ENCODE measurements around the gene KCNQ2.
A peak's percentile ranks its signal among the peaks of the same experiment; 100 is the strongest.

The KCNQ2 gene

DNA sequence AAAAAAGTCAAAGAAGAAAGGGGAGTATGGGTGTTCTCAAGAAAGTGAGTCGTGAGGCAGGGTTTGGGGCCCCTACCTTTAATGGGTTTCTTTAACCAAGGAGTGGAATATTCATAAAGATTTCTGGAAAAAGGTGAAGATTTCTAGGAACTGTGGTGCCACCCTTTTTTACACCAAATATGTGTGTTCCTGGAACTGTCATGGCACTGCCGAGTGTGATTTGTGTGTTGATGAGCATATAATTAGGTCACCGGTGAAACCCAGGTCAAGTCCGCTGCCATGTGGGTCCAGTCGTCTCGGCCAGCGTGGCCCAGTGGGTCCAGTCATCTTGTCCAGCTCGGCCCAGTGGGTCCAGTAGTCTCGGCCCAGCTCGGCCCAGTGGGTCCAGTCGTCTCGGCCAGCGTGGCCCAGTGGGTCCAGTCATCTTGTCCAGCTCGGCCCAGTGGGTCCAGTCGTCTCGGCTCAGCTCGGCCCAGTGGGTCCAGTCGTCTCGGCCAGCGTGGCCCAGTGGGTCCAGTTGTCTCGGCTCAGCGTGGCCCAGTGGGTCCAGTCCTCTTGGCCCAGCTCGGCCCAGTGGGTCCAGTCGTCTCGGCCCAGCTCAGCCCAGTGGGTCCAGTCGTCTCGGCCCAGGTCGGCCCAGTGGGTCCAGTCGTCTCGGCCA lies 34.8 kb upstream of the KCNQ2 start:
- no peak for TF ChIP-seq GATA3 (IDR thresholded peaks at IDR 0.05; ENCODE audit: low read depth, low read length)
- TF ChIP-seq GATA2 (IDR thresholded peaks at IDR 0.05; ENCODE audit: low read depth, low read length) = no peak

DNA sequence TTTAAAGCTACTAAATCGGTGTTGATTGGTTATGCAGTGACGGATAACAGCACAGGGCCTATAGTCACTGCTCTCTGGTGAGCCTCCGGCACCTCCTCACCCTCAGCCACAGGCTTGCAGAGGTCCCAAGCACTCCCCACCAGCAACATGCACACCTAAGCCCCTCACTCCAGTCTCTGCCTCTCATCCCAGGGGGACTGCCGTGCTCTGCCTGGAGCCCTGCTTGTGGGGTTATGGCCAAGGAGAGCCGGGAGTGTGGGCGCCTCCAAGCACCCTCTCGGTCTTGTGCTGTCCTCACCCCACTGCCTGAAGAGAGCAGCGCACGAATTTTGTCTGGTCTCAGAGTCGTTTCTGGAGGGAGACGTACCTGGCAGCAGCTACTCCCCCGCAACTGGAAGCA lies 33.3 kb upstream of the KCNQ2 start:
- TF ChIP-seq GATA2 (IDR thresholded peaks at IDR 0.05; ENCODE audit: low read depth, low read length) (no peak), GATA3 (IDR thresholded peaks at IDR 0.05; ENCODE audit: low read depth, low read length) (no peak)

DNA sequence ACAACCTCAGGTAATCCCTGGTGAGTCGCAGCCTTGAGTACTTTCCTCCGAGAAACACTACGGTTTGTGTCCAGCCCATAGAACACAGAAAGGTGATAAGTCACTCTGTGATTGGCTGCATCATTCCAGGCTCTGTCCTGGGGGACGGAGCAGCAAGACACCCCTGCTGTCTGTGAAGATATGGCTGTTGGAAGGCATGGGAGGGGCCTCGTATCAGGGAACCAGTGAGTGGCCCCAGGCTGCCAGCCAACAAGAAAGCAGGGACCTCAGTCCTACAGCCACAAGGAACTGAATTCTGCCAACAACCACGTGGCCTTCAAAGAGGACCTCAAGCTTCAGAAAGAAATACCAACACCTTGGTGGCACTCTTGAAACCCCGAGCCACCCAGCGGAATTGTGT lies 32.8 kb upstream of the KCNQ2 start:
- TF ChIP-seq GATA2 (IDR thresholded peaks at IDR 0.05; ENCODE audit: low read depth, low read length) (no peak), GATA3 (IDR thresholded peaks at IDR 0.05; ENCODE audit: low read depth, low read length) (no peak)

DNA sequence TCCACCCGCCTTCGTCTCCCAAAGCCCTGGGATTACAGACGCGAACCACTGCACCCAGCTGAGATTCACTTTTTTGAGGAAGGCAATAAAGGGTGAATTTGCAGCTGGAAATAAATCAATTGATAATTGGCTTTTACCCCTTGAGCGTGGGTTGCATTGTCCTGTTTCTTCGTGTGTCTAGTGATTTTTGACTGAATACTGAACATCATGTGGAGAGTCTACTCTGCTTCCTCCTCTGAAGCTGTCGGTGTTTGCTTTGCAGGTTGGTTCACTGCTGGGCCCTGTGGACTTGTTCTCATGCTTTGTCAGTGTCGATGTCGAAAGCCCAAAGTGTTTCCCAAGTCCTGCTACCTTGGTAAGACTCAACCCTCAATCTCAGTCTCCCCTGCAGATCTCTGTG lies 32.2 kb upstream of the KCNQ2 start:
- no peak for TF ChIP-seq GATA3 (IDR thresholded peaks at IDR 0.05; ENCODE audit: low read depth, low read length)
- TF ChIP-seq GATA2 (IDR thresholded peaks at IDR 0.05; ENCODE audit: low read depth, low read length) = no peak

DNA sequence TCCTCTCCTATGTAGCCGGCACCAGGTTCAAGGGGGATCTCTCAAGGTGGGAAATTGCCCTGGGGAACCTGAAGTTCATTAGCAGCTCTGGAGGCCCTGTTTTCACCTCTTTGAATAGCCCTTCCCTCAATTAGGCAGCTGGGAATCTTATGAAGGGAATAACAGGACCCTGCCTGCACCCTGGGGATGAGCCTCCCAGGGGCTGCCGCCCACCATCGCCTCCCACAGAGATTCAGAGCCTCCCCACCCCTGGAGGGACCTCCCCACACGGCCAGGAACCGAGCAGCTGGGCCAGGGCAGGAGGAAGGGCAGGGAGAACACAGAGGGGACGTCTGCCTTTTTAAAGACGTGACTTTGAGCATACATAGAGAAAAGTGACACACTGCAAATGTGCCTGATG lies 31.1 kb upstream of the KCNQ2 start:
- TF ChIP-seq GATA3 (IDR thresholded peaks at IDR 0.05; ENCODE audit: low read depth, low read length) (no peak), GATA2 (IDR thresholded peaks at IDR 0.05; ENCODE audit: low read depth, low read length) (no peak)

DNA sequence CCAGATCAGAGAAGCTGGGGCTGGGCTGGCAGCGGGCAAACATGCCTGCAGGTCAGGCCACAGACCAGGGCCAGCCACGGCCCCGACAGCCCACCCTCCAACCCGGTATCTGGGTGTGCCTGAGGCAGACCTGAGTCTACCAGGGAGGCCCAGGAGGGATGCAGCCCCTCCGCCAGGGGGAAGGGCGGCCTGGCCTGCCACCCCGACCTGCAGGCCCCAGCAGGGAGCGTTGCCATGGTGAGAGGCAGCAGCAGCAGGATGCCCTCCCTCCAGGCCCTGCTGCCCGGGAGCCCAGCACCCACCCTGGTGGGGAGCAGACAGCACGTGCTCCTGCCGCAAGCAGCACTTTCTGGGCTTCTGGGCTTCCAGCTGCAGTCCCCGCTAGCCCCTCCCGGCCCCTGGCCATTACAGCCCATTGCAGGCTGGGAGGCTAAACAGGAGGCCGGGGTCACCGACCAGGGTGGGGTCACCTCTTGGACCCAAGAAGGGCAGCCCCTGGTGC lies 30.3 kb upstream of the KCNQ2 start:
- TF ChIP-seq GATA3 (IDR thresholded peaks at IDR 0.05; ENCODE audit: low read depth, low read length) (no peak), GATA2 (IDR thresholded peaks at IDR 0.05; ENCODE audit: low read depth, low read length) (no peak)

DNA sequence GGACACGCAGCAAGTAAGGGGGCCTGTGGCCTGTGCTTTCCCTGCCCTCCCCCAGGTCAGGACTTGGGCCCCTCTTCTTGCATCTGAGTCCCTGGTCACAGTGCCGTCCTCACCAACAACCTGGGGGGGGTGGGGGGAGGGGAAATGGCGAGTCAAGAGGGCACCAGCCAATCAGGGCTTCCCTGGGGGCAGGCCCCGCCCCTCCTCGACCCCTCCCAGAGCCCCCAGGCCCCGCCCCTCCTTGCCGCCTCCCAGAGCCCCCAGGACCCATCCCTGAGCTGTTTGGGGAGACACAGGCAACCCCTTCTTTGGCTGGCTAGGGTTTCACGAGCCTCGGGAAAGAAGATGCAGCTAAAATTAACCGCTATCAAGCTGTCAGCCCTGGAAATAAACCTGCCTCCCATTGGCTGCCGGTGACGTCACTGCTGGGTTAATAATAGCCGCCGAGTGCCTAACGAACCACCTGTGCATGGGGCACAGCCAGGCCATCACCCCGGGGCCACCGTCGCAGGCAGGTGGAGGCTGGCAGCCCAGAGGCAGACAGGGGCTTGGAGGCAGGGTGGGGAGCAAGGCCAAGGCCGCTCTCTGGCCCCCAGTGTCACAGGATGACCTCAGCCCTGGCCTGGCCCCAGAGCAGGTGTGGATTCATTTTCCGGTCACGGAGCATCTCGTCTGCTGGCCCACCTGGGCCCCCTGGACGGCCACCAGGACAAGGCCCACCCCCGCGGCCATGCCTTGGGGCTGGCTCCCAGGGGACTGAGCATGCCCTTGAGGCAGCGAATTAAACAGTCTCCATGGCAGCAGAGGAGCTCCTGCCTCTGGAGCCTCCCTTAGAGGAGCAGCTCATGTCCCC lies 29.6 kb upstream of the KCNQ2 start:
- TF ChIP-seq GATA3 (IDR thresholded peaks at IDR 0.05; ENCODE audit: low read depth, low read length) (no peak), GATA2 (IDR thresholded peaks at IDR 0.05; ENCODE audit: low read depth, low read length) (no peak)

DNA sequence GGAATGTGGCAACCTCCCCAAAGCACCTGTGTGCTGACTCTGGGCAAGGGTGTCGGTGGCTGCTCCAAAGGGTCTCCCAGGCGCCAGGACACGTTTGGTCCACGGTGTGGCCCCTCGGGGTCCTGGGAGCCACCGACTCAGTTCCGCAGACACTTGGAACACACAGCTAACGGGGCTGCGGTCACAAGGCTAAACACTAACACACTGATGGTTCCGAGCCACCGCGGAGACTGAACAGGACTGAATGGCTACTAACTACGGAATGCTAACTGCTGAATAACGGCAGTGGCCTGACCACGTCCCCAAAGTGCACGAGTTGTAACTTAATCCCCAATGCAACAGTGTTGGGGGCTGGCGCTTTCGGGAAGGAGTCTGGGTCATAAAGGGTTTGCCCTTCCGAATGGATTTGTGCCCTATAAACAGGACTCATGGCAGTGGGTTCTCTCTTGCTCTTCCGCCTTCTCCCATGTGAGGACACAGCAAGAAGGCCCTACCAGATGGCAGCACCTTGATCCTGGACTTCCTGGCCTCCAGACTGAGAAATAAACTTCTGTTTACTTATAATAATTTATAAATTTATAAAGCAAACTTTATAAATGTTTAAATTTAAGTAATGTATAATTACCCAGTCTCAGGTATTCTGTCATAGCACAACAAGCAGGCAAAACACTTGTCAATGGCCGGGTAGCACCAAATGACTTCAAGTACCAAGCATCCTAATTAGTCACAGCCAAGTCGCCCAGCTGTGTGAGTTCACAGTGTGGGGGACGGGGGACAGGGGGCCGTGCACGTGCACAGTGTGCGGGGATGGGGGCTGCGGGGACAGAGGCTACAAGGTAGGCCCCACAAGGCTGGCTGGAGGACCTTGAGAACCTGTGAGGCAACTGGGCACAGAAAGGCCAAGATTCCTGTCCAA lies 28.7 kb upstream of the KCNQ2 start:
- no peak for TF ChIP-seq GATA2 (IDR thresholded peaks at IDR 0.05; ENCODE audit: low read depth, low read length)
- TF ChIP-seq GATA3 (IDR thresholded peaks at IDR 0.05; ENCODE audit: low read depth, low read length) = no peak

DNA sequence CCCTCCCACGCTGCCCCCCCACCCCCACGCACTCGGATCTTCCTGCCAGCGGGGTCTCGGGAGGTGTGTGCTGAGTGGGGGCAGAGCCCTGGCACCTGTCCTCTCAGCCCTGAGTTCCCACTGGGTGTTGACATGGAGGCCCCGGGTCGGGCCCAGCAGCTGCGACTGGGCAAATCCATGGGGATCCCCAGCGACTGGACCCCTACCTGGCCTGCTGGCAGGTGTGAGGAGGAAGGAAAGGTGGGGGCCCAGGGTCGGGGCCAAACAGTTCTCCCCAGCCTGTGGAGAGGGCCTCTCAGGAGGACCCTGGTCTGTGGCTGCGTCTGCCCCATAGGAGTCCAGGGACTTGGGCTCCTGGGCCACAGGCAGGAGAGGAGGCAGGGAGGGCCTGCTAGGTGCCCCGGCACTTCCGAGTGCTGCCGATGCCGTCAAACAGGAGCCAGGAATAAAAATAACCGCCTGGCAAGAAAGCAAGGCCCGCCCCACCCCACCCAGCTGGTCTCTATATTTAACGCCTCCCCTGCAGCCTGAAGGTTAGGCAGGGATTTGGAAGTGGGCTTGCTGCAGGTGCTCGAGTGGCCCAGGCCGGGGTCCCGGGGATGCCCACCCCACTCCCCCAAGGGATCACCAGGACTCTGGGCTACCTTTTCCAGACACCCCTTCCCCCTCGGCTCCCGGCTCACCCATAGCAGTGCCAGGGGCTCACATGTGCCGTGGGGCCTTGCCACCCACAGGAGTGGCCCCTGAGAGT lies 27.9 kb upstream of the KCNQ2 start:
- no peak for TF ChIP-seq GATA2 (IDR thresholded peaks at IDR 0.05; ENCODE audit: low read depth, low read length)
- no peak for TF ChIP-seq GATA3 (IDR thresholded peaks at IDR 0.05; ENCODE audit: low read depth, low read length)

DNA sequence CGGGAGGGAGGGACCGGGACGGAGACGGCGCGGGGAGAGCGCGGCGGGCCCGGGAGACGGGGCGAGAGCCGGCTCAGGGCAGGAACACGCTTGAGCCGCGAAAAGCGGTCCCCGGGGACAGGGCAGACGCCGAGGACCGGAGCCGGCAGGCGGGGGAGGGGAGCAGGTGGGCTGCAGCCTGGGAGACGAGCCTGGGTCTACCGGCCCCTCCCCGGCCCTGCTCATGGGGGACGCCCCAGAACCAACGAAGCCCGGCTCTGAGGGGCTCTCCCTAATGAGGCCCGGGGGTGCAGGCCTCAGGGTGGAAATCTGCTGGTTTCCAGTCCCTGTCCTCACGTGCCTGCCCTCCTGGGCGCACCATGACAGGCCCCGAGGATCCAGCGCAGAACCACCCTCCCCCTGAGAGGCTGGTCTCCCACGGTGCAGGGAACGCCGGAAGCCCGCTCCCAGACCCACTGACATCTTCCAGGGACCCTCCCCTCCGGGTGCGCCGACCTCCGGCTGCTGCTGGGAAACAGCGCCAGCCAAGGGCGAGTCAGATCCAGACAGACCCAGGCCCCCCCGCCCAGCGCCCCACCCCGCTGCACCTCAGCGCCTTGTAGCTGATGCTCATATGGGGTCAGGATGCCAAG lies 27.0 kb upstream of the KCNQ2 start:
- TF ChIP-seq GATA3 (IDR thresholded peaks at IDR 0.05; ENCODE audit: low read depth, low read length) (no peak), GATA2 (IDR thresholded peaks at IDR 0.05; ENCODE audit: low read depth, low read length) (no peak)

DNA sequence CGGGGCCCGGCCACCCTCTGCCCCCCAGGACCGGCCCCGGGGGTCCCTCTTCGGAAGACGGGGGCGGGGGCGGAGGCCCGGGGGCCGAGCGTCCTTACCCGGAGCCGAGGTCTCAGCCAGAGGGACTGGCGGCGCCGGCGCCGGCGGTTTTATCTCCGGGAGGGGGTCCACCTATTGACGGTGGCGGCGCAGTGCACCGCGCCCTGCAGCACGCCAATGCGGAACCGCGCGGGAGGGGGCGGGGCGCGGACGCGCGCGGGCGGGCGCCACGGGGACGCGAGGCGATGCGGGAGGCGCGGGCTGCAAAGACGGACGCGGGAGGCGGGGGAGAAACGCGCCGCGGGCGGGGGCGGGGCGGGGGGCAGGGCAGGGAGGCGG lies 26.5 kb upstream of the KCNQ2 start, which contains the start of gene EEF1A2:
EEF1A2 (minus strand) TSS at position 124 of the 378 bp plus-strand sequence. CDS start 1,320 bp downstream, outside the sequence.
- TF ChIP-seq GATA3 (IDR thresholded peaks at IDR 0.05; ENCODE audit: low read depth, low read length) (no peak), GATA2 (IDR thresholded peaks at IDR 0.05; ENCODE audit: low read depth, low read length) (no peak)

DNA sequence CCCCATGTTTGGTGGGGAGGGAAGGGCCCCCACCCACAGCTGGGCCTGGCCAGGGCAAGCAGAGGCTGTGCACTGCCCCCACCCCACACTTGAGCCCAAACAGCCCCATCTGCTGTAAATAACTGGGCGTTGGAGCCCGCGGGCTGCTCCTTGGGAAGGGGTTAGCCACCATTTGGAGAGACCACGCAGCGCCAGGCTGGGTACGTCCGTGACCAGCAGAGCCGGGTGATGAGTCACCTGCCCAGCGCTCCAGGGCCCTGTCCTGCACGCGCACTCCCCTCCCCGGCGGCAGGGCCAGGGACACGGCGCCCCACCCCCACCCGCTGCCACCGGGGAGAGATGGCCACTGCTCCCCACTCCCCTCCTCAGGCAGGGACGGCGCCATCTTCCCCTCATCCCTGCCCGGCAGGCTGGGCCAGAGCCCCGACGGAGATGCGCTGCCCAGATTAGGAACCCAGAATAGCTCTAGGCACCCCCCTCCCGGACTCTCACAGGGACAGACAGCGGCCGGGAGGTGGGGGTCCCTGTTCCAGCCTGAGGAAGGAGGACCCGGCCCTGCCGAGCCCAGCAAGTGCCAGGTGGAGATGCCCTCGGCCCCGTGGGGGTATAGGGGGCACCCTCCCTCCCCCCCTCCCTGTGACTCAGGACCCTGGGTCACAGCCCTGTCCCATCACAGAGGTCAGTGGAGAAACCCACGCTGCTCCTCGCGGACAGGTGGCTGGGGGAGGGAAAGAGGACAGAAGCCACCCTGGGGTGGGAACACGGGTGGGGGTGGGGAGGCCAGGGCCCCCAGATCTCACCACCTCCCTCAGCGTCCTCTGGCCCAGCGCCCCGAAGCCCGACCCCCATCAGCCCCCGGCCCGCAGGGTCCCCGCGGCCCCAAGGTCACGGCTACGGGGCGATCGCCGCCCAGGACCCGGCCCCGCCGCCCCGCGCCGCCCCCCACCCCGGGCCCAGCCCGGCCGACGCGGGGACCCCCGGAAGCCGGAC lies 25.8 kb upstream of the KCNQ2 start:
- TF ChIP-seq GATA2 (IDR thresholded peaks at IDR 0.05; ENCODE audit: low read depth, low read length) (peak; percentile 95), GATA3 (IDR thresholded peaks at IDR 0.05; ENCODE audit: low read depth, low read length) (no peak)
